ENCODE data around the gene FXYD3.

DNA sequence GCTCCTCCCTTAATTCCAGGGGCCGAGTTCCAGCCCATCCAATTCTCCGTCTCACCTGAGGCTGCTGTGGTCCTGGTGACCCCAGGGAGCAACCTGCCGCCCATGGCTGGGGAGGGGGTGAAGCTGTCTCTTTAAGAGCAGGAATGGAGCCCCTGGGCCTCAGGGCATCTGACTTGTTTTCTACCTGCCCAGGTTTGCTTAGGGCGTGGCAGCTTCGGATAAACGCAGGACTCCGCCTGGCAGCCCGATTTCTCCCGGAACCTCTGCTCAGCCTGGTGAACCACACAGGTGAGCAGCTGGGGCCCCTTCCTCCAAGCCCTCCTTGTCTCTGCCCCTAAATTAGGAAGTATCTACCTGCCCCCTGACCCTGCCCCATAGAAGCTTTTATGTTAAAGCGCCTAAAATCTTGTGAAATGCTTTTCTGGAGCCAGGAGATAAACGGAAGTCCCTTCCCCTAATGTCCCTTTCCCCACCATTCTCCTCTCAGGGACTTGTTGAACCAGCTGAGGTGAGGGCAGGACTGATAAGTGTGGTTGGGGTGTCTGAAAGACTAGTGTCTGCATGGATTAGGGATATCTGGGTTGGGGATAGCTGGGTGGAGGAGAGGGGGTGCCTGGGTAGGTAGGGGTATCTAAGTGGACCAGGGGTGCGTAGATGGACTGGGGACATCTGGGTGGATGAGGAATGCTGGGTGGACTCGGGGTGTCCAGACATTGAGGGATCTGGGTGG is 614 bp downstream of the FXYD3 start:
- TF ChIP-seq, protein P1, sequence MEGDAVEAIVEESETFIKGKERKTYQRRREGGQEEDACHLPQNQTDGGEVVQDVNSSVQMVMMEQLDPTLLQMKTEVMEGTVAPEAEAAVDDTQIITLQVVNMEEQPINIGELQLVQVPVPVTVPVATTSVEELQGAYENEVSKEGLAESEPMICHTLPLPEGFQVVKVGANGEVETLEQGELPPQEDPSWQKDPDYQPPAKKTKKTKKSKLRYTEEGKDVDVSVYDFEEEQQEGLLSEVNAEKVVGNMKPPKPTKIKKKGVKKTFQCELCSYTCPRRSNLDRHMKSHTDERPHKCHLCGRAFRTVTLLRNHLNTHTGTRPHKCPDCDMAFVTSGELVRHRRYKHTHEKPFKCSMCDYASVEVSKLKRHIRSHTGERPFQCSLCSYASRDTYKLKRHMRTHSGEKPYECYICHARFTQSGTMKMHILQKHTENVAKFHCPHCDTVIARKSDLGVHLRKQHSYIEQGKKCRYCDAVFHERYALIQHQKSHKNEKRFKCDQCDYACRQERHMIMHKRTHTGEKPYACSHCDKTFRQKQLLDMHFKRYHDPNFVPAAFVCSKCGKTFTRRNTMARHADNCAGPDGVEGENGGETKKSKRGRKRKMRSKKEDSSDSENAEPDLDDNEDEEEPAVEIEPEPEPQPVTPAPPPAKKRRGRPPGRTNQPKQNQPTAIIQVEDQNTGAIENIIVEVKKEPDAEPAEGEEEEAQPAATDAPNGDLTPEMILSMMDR (IDR thresholded peaks at IDR 0.05): no peak
- TF ChIP-seq POLR2A (IDR thresholded peaks at IDR 0.05): peak in 2 of 4 donors; percentile 70 to 73

All from esophagus squamous epithelium (tissue), 4 donors.